Measurements from ENCODE around the gene SSUH2. TPM values are rescaled to one million over a fixed set of nuclear protein-coding genes. Genes with fewer than 3 reads are reported as not detected.
A peak's percentile ranks its signal among the peaks of the same experiment; 100 is the strongest.

SSUH2 gene
- total and polyA plus RNA-seq, 4 donors: 0.07 to 3.4 (median 0.34) TPM

GRCh38 chr3:8651418-8652323 is 7.1 kb upstream of the SSUH2 start:
- TF ChIP-seq CTCF (IDR thresholded peaks at IDR 0.05; ENCODE audit: control extremely low read depth, extremely low read depth): no peak
- H3K27ac ChIP-seq (ENCODE audit: low read depth in 1 of 2, low read length in 1 of 2): no peak overlapping the region
- no peaks in the 10 kb centered on the region for H3K27me3 ChIP-seq (ENCODE audit: control insufficient read depth in 3 of 3, insufficient read depth in 3 of 3, low read length in 2 of 3)
- ATAC-seq (ENCODE audit: insufficient read depth, low FRiP score) (no peak), DNase-seq (no peak)
- H3K9me3 ChIP-seq (ENCODE audit: control insufficient read depth in 4 of 4, insufficient read depth in 3 of 4, low read length in 3 of 4): peaks cover 0 to 5% (median under 1%) of the 10 kb centered on the region in 4 donors
- no peak overlapping the region for H3K9ac ChIP-seq (ENCODE audit: insufficient read depth in 1 of 2, low read length in 2 of 2)
- H3K4me3 ChIP-seq: no peak overlapping the region
- H3K36me3 ChIP-seq (ENCODE audit: control insufficient read depth in 4 of 4, insufficient read depth in 4 of 4, low read length in 4 of 4): no peaks in the 10 kb centered on the region
- WGBS, 2 donors: 80% methylated on average over 12 of the region's 12 CpGs
- peaks cover 0 to 10% (median 0%) of the 10 kb centered on the region in 5 donors for H3K4me1 ChIP-seq (ENCODE audit: control insufficient read depth in 5 of 5, insufficient read depth in 5 of 5, low read length in 5 of 5)

- Histone ChIP-seq H3K36me3 (ENCODE audit: control insufficient read depth in 4 of 4, insufficient read depth in 4 of 4, low read length in 4 of 4) (no peaks in the 10 kb centered on the region), H3K27ac (ENCODE audit: low read depth in 1 of 2, low read length in 1 of 2) (no peak overlapping the region), H3K9ac (ENCODE audit: insufficient read depth in 1 of 2, low read length in 2 of 2) (no peak overlapping the region), H3K9me3 (ENCODE audit: control insufficient read depth in 4 of 4, insufficient read depth in 3 of 4, low read length in 3 of 4) (peaks cover 0 to 5% (median under 1%) of the 10 kb centered on the region in 4 donors), H3K4me3 (no peak overlapping the region), H3K27me3 (ENCODE audit: control insufficient read depth in 3 of 3, insufficient read depth in 3 of 3, low read length in 2 of 3) (no peaks in the 10 kb centered on the region), H3K4me1 (ENCODE audit: control insufficient read depth in 5 of 5, insufficient read depth in 5 of 5, low read length in 5 of 5) (peaks cover 0 to 6% (median 0%) of the 10 kb centered on the region in 5 donors)
- no peak for TF ChIP-seq CTCF (IDR thresholded peaks at IDR 0.05; ENCODE audit: control extremely low read depth, extremely low read depth)
- DNase-seq (peak in 1 of 3 donors; percentile 47), ATAC-seq (ENCODE audit: insufficient read depth, low FRiP score) (no peak)
- WGBS, 2 donors: 68 to 70% methylated on average over 13 of the region's 13 CpGs
Measured at GRCh38 chr3:8650583-8651416, 6.2 kb upstream of the SSUH2 start.

- H3K4me3 ChIP-seq: no peak overlapping the region
- H3K27me3 ChIP-seq (ENCODE audit: control insufficient read depth in 3 of 3, insufficient read depth in 3 of 3, low read length in 2 of 3): no peaks in the 10 kb centered on the region
- WGBS, 2 donors: 80 to 91% methylated on average over 5 of the region's 5 CpGs
- ATAC-seq (ENCODE audit: insufficient read depth, low FRiP score) (no peak), DNase-seq (no peak)
- no peaks in the 10 kb centered on the region for H3K36me3 ChIP-seq (ENCODE audit: control insufficient read depth in 4 of 4, insufficient read depth in 4 of 4, low read length in 4 of 4)
- no peak overlapping the region for H3K9ac ChIP-seq (ENCODE audit: insufficient read depth in 1 of 2, low read length in 2 of 2)
- H3K27ac ChIP-seq (ENCODE audit: low read depth in 1 of 2, low read length in 1 of 2): no peak overlapping the region
- peaks cover 0 to 6% (median 0%) of the 10 kb centered on the region in 5 donors for H3K4me1 ChIP-seq (ENCODE audit: control insufficient read depth in 5 of 5, insufficient read depth in 5 of 5, low read length in 5 of 5)
- peaks cover 0 to 5% (median under 1%) of the 10 kb centered on the region in 4 donors for H3K9me3 ChIP-seq (ENCODE audit: control insufficient read depth in 4 of 4, insufficient read depth in 3 of 4, low read length in 3 of 4)
- no peak for TF ChIP-seq CTCF (IDR thresholded peaks at IDR 0.05; ENCODE audit: control extremely low read depth, extremely low read depth)
Measured at GRCh38 chr3:8649757-8650156, 5.2 kb upstream of the SSUH2 start.

Measured in lung (tissue), 12 donors.